Peyer's patch (tissue), 4 donors: Measurements from ENCODE around the gene OSR1.

Source experiments
- POLR2A ChIP-seq, 2 donors: fragments of 450-650 bp; IDR thresholded peaks; one replicate each; pipeline ENCODE4 v1.5.1; 2017; ENCODE audit warnings: antibody characterized with exemption in 2 of 2, mild to moderate bottlenecking in 2 of 2, moderate library complexity in 2 of 2
- TF ChIP-seq, protein P1 (sequence below), 6 experiments: fragments of 450-650 bp in 4 of 6; fragments of 200-600 bp in 2 of 6; sonication (generic) in 1 of 6; IDR thresholded peaks; one replicate each; pipeline ENCODE4 v1.5.1; 2017 to 2019; ENCODE audit warnings: antibody characterized with exemption in 6 of 6, mild to moderate bottlenecking in 3 of 6, moderate library complexity in 1 of 6

GRCh38 chr2:19361325-19361990, 3.0 kb upstream of the OSR1 start:
- TF ChIP-seq, protein P1, sequence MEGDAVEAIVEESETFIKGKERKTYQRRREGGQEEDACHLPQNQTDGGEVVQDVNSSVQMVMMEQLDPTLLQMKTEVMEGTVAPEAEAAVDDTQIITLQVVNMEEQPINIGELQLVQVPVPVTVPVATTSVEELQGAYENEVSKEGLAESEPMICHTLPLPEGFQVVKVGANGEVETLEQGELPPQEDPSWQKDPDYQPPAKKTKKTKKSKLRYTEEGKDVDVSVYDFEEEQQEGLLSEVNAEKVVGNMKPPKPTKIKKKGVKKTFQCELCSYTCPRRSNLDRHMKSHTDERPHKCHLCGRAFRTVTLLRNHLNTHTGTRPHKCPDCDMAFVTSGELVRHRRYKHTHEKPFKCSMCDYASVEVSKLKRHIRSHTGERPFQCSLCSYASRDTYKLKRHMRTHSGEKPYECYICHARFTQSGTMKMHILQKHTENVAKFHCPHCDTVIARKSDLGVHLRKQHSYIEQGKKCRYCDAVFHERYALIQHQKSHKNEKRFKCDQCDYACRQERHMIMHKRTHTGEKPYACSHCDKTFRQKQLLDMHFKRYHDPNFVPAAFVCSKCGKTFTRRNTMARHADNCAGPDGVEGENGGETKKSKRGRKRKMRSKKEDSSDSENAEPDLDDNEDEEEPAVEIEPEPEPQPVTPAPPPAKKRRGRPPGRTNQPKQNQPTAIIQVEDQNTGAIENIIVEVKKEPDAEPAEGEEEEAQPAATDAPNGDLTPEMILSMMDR (IDR thresholded peaks at IDR 0.05), result no peak
- no peak for TF ChIP-seq POLR2A (IDR thresholded peaks at IDR 0.05)
